Thoracic aorta (tissue), 2 donors: ENCODE results near the gene FER. TPM values are rescaled to one million over a fixed set of nuclear protein-coding genes. Genes with fewer than 3 reads are reported as not detected.

Experiments used
- ATAC-seq: fragments of 150-250 bp; one replicate; pipeline ENCODE4 v1.8.0; 2017; ENCODE audit warnings: low read depth; ENCODE audit not compliant: insufficient number of reproducible peaks, low FRiP score
- DNase-seq: peaks from one replicate; pipeline ENCODE4 v3.0.0-alpha.2; 2020; ENCODE audit warnings: low spot score
- H3K27ac ChIP-seq, 2 donors: fragments of 200-600 bp; sonication (generic); 1 replicate in 1 of 2; 2 replicates in 1 of 2; pipeline ENCODE4 v1.5.1; 2016; ENCODE audit warnings: mild to moderate bottlenecking in 2 of 2, moderate library complexity in 2 of 2
- H3K27me3 ChIP-seq: fragments of 200-600 bp; sonication (generic); replicated peaks from 2 replicates; pipeline ENCODE4 v1.6.0; 2016; ENCODE audit warnings: mild to moderate bottlenecking; ENCODE audit not compliant: insufficient read depth
- H3K36me3 ChIP-seq: fragments of 200-600 bp; sonication (generic); one replicate; pipeline ENCODE4 v1.5.1; 2016
- H3K4me1 ChIP-seq, 2 donors: fragments of 200-600 bp; sonication (generic); 1 replicate in 1 of 2; 2 replicates in 1 of 2; pipeline versions ENCODE4 v1.5.1 to v1.6.0; 2016; ENCODE audit warnings: low read depth in 2 of 2, mild to moderate bottlenecking in 1 of 2; ENCODE audit not compliant: control insufficient read depth in 1 of 2
- H3K4me3 ChIP-seq: fragments of 200-600 bp; sonication (generic); 2 replicates; pipeline ENCODE4 v1.5.1; 2016; ENCODE audit warnings: mild to moderate bottlenecking
- H3K9me3 ChIP-seq: fragments of 200-600 bp; sonication (generic); 2 replicates; pipeline ENCODE4 v1.5.1; 2016
- CTCF ChIP-seq: fragments of 200-600 bp; sonication (generic); IDR thresholded peaks from one replicate; pipeline ENCODE4 v1.5.1; 2019; ENCODE audit warnings: antibody characterized with exemption
- total RNA-seq, 2 donors: library from RNA; depleted of rRNA; stranded (reverse); fragments of >200 nt; gene quantifications; one replicate each; pipeline versions ENCODE4 v1.1.0 to v1.2.3, GENCODE V29; 2016

The FER gene
- total RNA-seq, 2 donors from 2014 or later, result 15.6 to 38.1 TPM

GRCh38 chr5:109062664-109063063 lies 315.0 kb downstream of the FER start:
- H3K9me3 ChIP-seq, result no peaks in the 10 kb centered on the region
- no peak for TF ChIP-seq CTCF
- H3K36me3 ChIP-seq, result no peaks in the 10 kb centered on the region
- H3K4me1 ChIP-seq, result peaks cover 9 to 12% of the 10 kb centered on the region in 2 donors
- H3K27ac ChIP-seq, result peak overlapping the region in 1 of 2 donors; percentile 58
- DNase-seq (no peak), ATAC-seq (peak; percentile 73)
- H3K27me3 ChIP-seq, result no peaks in the 10 kb centered on the region
- H3K4me3 ChIP-seq, result peak overlapping the region; percentile 3

GRCh38 chr5:109063223-109063622 lies 315.5 kb downstream of the FER start:
- no peak for TF ChIP-seq CTCF
- Histone ChIP-seq H3K4me3 (no peak overlapping the region), H3K9me3 (no peaks in the 10 kb centered on the region), H3K27me3 (no peaks in the 10 kb centered on the region), H3K4me1 (peaks cover 9 to 12% of the 10 kb centered on the region in 2 donors), H3K27ac (peak overlapping the region in 1 of 2 donors; percentile 58), H3K36me3 (no peaks in the 10 kb centered on the region)
- no peak for ATAC-seq
- no peak for DNase-seq

- no peak for TF ChIP-seq CTCF
- Histone ChIP-seq H3K4me1 (peaks cover 4 to 15% of the 10 kb centered on the region in 2 donors), H3K36me3 (no peaks in the 10 kb centered on the region), H3K4me3 (no peak overlapping the region), H3K27ac (no peak overlapping the region), H3K9me3 (no peaks in the 10 kb centered on the region), H3K27me3 (no peaks in the 10 kb centered on the region)
- ATAC-seq (no peak), DNase-seq (no peak)
Measured at GRCh38 chr5:109076741-109077140, 329.0 kb downstream of the FER start.

- ATAC-seq (no peak), DNase-seq (no peak)
- H3K27me3 ChIP-seq, result no peaks in the 10 kb centered on the region
Measured at GRCh38 chr5:109078448-109078847, 330.8 kb downstream of the FER start.

GRCh38 chr5:109080481-109080880 lies 332.8 kb downstream of the FER start:
- no peaks in the 10 kb centered on the region for H3K4me1 ChIP-seq
- DNase-seq (no peak), ATAC-seq (no peak)
- H3K27ac ChIP-seq, result no peak overlapping the region
- no peaks in the 10 kb centered on the region for H3K9me3 ChIP-seq
- H3K36me3 ChIP-seq, result no peaks in the 10 kb centered on the region
- no peaks in the 10 kb centered on the region for H3K27me3 ChIP-seq
- H3K4me3 ChIP-seq, result no peak overlapping the region
- no peak for TF ChIP-seq CTCF

More at GRCh38 chr5:109078448-109078847, 330.8 kb downstream of the FER start:
- no peak for TF ChIP-seq CTCF
- Histone ChIP-seq H3K36me3 (no peaks in the 10 kb centered on the region), H3K9me3 (no peaks in the 10 kb centered on the region), H3K27ac (no peak overlapping the region), H3K4me1 (peaks cover 2 to 14% of the 10 kb centered on the region in 2 donors), H3K4me3 (no peak overlapping the region)
